K562 (cell line): Measurements from ENCODE around the gene XIRP1. TPM values are rescaled to one million over a fixed set of nuclear protein-coding genes. Genes with fewer than 3 reads are reported as not detected.
A peak's percentile ranks its signal among the peaks of the same experiment; 100 is the strongest.

Source experiments
- CBX1 ChIP-seq: sonication (generic); IDR thresholded peaks from 2 replicates; pipeline ENCODE4 v1.6.1; 2016; ENCODE audit warnings: antibody characterized with exemption, low read depth, mild to moderate bottlenecking
- DIDO1 ChIP-seq: fragments of 450-650 bp; IDR thresholded peaks from 2 replicates; pipeline ENCODE4 v1.6.1; 2016; ENCODE audit warnings: low read depth, missing biosample characterization, missing genetic modification characterization
- E2F8 ChIP-seq: fragments of 450-650 bp; IDR thresholded peaks from 2 replicates; pipeline ENCODE4 v1.7.1; 2018; ENCODE audit warnings: mild to moderate bottlenecking, low read depth; ENCODE audit not compliant: partially characterized antibody
- ETV6 ChIP-seq, 3 experiments: fragments of 150-350 bp in 1 of 3; sonication (generic) in 1 of 3; formaldehyde crosslinking in 1 of 3; IDR thresholded peaks; 2 replicates each; pipeline versions ENCODE4 v1.6.1 to v1.8.0; 2014 to 2022; ENCODE audit warnings: borderline replicate concordance in 2 of 3, low read depth in 2 of 3, antibody characterized with exemption in 1 of 3, low read length in 1 of 3, mild to moderate bottlenecking in 1 of 3, missing genetic modification reagents in 1 of 3
- FOXK1 ChIP-seq: sonication (generic); formaldehyde crosslinking; IDR thresholded peaks from 2 replicates; pipeline ENCODE4 v1.8.0; 2022; ENCODE audit warnings: missing genetic modification reagents, mild to moderate bottlenecking, borderline replicate concordance
- KAT7 ChIP-seq: sonication (generic); formaldehyde crosslinking; IDR thresholded peaks from 2 replicates; pipeline ENCODE4 v1.8.0; 2022; ENCODE audit warnings: missing genetic modification reagents, mild to moderate bottlenecking, borderline replicate concordance
- LARP7 ChIP-seq: fragments of 450-650 bp; IDR thresholded peaks from 2 replicates; pipeline ENCODE4 v1.6.1; 2016
- MIER1 ChIP-seq: fragments of 450-650 bp; IDR thresholded peaks from 2 replicates; pipeline ENCODE4 v1.6.1; 2016; ENCODE audit warnings: antibody characterized with exemption, mild to moderate bottlenecking, low read depth
- NCOA1 ChIP-seq: fragments of 450-650 bp; IDR thresholded peaks from 2 replicates; pipeline ENCODE4 v1.6.1; 2016; ENCODE audit warnings: low read depth
- NONO ChIP-seq, 2 experiments: fragments of 200-400 bp in 1 of 2; fragments of 450-650 bp in 1 of 2; formaldehyde crosslinking in 1 of 2; IDR thresholded peaks; 2 replicates each; pipeline ENCODE4 v1.6.1; 2017; ENCODE audit warnings: low read depth in 2 of 2, mild to moderate bottlenecking in 2 of 2, moderate library complexity in 2 of 2, low read length in 1 of 2
- NR2F6 ChIP-seq: fragments of 450-650 bp; formaldehyde crosslinking; IDR thresholded peaks from 2 replicates; pipeline ENCODE4 v1.4.0; 2020; ENCODE audit warnings: mild to moderate bottlenecking
- PHF20 ChIP-seq: fragments of 450-650 bp; IDR thresholded peaks from 2 replicates; pipeline ENCODE4 v1.6.1; 2018; ENCODE audit not compliant: partially characterized antibody
- TCFL5 ChIP-seq: fragments of 250-450 bp; sonication (Bioruptor Pico); conservative IDR thresholded peaks from 2 replicates; pipeline ENCODE4 v1.6.1; 2021; ENCODE audit warnings: mild to moderate bottlenecking, moderate library complexity, matching md5 sums
- U2AF1 ChIP-seq: fragments of 200-400 bp; formaldehyde crosslinking; optimal IDR thresholded peaks from 2 replicates; pipeline ENCODE3; 2017; ENCODE audit warnings: mild to moderate bottlenecking, low read depth, low read length, moderate library complexity
- ZNF146 ChIP-seq: IDR thresholded peaks from one replicate; pipeline ENCODE4 v1.6.1; 2018; ENCODE audit warnings: missing compliant biosample characterization; ENCODE audit not compliant: unreplicated experiment
- ZNF263 ChIP-seq: sonication (generic); formaldehyde crosslinking; IDR thresholded peaks from 2 replicates; pipeline ENCODE4 v1.8.0; 2022; ENCODE audit warnings: mild to moderate bottlenecking, missing genetic modification reagents, borderline replicate concordance
- ZNF561 ChIP-seq: fragments of 450-650 bp; formaldehyde crosslinking; conservative IDR thresholded peaks from 2 replicates; pipeline ENCODE4 v1.4.0; 2020; ENCODE audit warnings: mild to moderate bottlenecking, moderate library complexity
- ZNF586 ChIP-seq: fragments of 450-650 bp; formaldehyde crosslinking; conservative IDR thresholded peaks from 2 replicates; pipeline ENCODE4 v1.4.0; 2020; ENCODE audit warnings: mild to moderate bottlenecking, moderate library complexity
- ZNF699 ChIP-seq: fragments of 250-450 bp; sonication (Bioruptor Pico); IDR thresholded peaks from 2 replicates; pipeline ENCODE4 v1.8.0; 2021; ENCODE audit warnings: mild to moderate bottlenecking, moderate library complexity; ENCODE audit not compliant: insufficient replicate concordance
- polyA plus RNA-seq, 8 experiments: library from polyadenylated mRNA; depleted of rRNA in 4 of 8; stranded (reverse) in 5 of 8; unstranded in 3 of 8; fragments of >200 nt; fragmentation: Nextera tagmentation in 2 of 8; fragmentation: Illumina TruSeq in 1 of 8; extraction: Ambion mirVana in 2 of 8; extraction: Trizol in 1 of 8; gene quantifications; 2 replicates each; pipeline versions ENCODE4 v1.2.1 to v1.2.3, GENCODE V29; 2011 to 2014; ENCODE audit warnings: inconsistent platforms in 1 of 8, missing spikeins in 1 of 8
- total RNA-seq, 7 experiments: library from RNA; depleted of rRNA in 6 of 7; stranded (reverse); fragments of >200 nt in 6 of 7; fragmentation: Illumina TruSeq in 2 of 7; extraction: Trizol in 2 of 7; gene quantifications; 2 replicates each; pipeline versions ENCODE4 v1.2.1 to v1.2.3, GENCODE V29; 2011 to 2021; ENCODE audit warnings: low replicate concordance in 1 of 7
- TF ChIP-seq, protein P1 (sequence below): fragments of 450-650 bp; formaldehyde crosslinking; IDR thresholded peaks from 2 replicates; pipeline ENCODE4 v1.4.0; 2020; ENCODE audit warnings: mild to moderate bottlenecking, moderate library complexity

XIRP1 gene
- total and polyA plus RNA-seq, 9 of the 15 experiments (the other 6 are each of a cell fraction or from before 2014, with no cell fraction given), result 0.03 to 0.27 (median 0.08) TPM; not detected in 3

- no peak for TF ChIP-seq NONO (IDR thresholded peaks at IDR 0.05; ENCODE audit: low read depth in 2 of 2, low read length in 1 of 2)
- TF ChIP-seq NR2F6 (CRISPR knock-in tag), result no peak
- TF ChIP-seq PHF20, result no peak
- no peak for TF ChIP-seq ZNF586 (CRISPR knock-in tag)
- TF ChIP-seq ETV6 (IDR thresholded peaks at IDR 0.05; ENCODE audit: borderline replicate concordance in 1 of 2, low read depth in 2 of 2, low read length in 1 of 2), result no peak
- no peak for TF ChIP-seq ETV6 (CRISPR knock-in tag; IDR thresholded peaks at IDR 0.05; ENCODE audit: borderline replicate concordance)
- peak; percentile 58; the same call in 1 of the 2 replicates for TF ChIP-seq NCOA1
- 0 out of 2 replicates have a peak, but pooled peaks have one; percentile 23 for TF ChIP-seq LARP7
- no peak for TF ChIP-seq MIER1
- no peak; the same call in 1 of the 2 replicates for TF ChIP-seq ZNF263 (CRISPR knock-in tag)
- no peak for TF ChIP-seq ZNF561 (CRISPR knock-in tag)
- TF ChIP-seq CBX1, result no peak
- TF ChIP-seq FOXK1 (CRISPR knock-in tag), result no peak
- TF ChIP-seq KAT7 (CRISPR knock-in tag), result no peak; the same call in 1 of the 2 replicates
- TF ChIP-seq U2AF1, result no peak
- no peak for TF ChIP-seq ZNF146 (CRISPR knock-in tag)
- no peak for TF ChIP-seq TCFL5 (CRISPR knock-in tag)
- TF ChIP-seq E2F8, result peak; percentile 64
- TF ChIP-seq DIDO1 (tag), result 0 out of 2 replicates have a peak, but pooled peaks have one; percentile 9
- TF ChIP-seq, protein P1, sequence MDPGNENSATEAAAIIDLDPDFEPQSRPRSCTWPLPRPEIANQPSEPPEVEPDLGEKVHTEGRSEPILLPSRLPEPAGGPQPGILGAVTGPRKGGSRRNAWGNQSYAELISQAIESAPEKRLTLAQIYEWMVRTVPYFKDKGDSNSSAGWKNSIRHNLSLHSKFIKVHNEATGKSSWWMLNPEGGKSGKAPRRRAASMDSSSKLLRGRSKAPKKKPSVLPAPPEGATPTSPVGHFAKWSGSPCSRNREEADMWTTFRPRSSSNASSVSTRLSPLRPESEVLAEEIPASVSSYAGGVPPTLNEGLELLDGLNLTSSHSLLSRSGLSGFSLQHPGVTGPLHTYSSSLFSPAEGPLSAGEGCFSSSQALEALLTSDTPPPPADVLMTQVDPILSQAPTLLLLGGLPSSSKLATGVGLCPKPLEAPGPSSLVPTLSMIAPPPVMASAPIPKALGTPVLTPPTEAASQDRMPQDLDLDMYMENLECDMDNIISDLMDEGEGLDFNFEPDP, result no peak
- TF ChIP-seq ZNF699 (CRISPR knock-in tag), result no peak
Observed at GRCh38 chr3:39154280-39155021, 37.9 kb downstream of the XIRP1 start (continued).
